Activated naive CD8-positive, alpha-beta T cell (primary cell): Measurements from ENCODE around the gene SFTPA2.
"Not testable (repeated sequence)": the region's sequence is repeated elsewhere in the genome, so short reads cannot be mapped to it uniquely, and the experiment has no call there.

Experiments
- H3K27ac Mint-ChIP-seq: one replicate; pipeline ENCODE4 v1.8.0; 2021; ENCODE audit warnings: mixed read lengths
- H3K27me3 Mint-ChIP-seq: one replicate; pipeline ENCODE4 v1.8.0; 2021; ENCODE audit warnings: mixed read lengths
- H3K36me3 Mint-ChIP-seq: one replicate; pipeline ENCODE4 v1.8.0; 2021; ENCODE audit warnings: mixed read lengths
- H3K4me1 Mint-ChIP-seq: one replicate; pipeline ENCODE4 v1.8.0; 2021; ENCODE audit warnings: low read depth, mixed read lengths
- H3K4me3 Mint-ChIP-seq: one replicate; pipeline ENCODE4 v1.8.0; 2021; ENCODE audit warnings: mild to moderate bottlenecking, mixed read lengths
- H3K9me3 Mint-ChIP-seq: one replicate; pipeline ENCODE4 v1.8.0; 2021; ENCODE audit warnings: low read depth, mixed read lengths

The SFTPA2 gene

GRCh38 chr10:79560160-79560709 is at the start of gene SFTPA2:
Gene SFTPA2, minus strand, starts transcription at chr10:79560407. Its CDS starts 924 bp downstream, at chr10:79559483.
- peaks cover 10% of the 10 kb centered on the region for H3K27me3 Mint-ChIP-seq
- H3K4me3 Mint-ChIP-seq = no peak within 1 kb of the TSS
- H3K4me1 Mint-ChIP-seq = no peaks in the 10 kb centered on the region
- H3K36me3 Mint-ChIP-seq = no peaks in the 10 kb centered on the region
- no peaks in the 10 kb centered on the region for H3K9me3 Mint-ChIP-seq
- H3K27ac Mint-ChIP-seq = no peak within 1 kb of the TSS

- Mint-ChIP-seq H3K9me3 (no peaks in the 10 kb centered on the region), H3K27ac (no peak overlapping the region), H3K36me3 (no peaks in the 10 kb centered on the region), H3K4me1 (no peaks in the 10 kb centered on the region), H3K4me3 (no peak overlapping the region), H3K27me3 (no peaks in the 10 kb centered on the region)
Observed at GRCh38 chr10:79608505-79609375, 48.5 kb upstream of the SFTPA2 start.

DNA sequence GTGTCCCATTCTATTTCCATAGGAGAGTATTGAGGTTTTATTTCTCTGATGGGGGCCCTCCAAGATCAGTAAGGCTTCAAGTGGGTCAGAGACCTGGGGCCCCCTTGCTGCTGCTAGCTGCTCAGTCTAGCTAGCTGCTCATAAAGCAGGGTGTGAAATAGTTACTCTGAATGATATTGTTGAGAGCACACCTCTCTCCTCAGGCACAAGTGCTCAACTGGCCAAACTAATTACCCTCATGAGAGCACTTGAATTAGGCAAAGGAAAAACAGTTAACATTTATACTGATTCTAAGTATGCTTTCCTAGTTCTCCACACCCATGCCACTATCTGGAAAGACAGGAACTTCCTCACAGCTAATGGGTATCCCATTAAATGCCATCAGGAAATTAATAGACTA is 45.1 kb upstream of the SFTPA2 start:
- Mint-ChIP-seq H3K36me3 (no peaks in the 10 kb centered on the region), H3K4me1 (no peaks in the 10 kb centered on the region), H3K27ac (no peak overlapping the region), H3K4me3 (no peak overlapping the region), H3K27me3 (peaks cover 2% of the 10 kb centered on the region), H3K9me3 (no peaks in the 10 kb centered on the region)

- H3K4me1 Mint-ChIP-seq = no peaks in the 10 kb centered on the region
- H3K36me3 Mint-ChIP-seq = no peaks in the 10 kb centered on the region
- H3K27ac Mint-ChIP-seq = no peak overlapping the region
- no peaks in the 10 kb centered on the region for H3K9me3 Mint-ChIP-seq
- no peak overlapping the region for H3K4me3 Mint-ChIP-seq
- H3K27me3 Mint-ChIP-seq = peaks cover 2% of the 10 kb centered on the region
Observed at GRCh38 chr10:79604294-79604693, 44.1 kb upstream of the SFTPA2 start.

DNA sequence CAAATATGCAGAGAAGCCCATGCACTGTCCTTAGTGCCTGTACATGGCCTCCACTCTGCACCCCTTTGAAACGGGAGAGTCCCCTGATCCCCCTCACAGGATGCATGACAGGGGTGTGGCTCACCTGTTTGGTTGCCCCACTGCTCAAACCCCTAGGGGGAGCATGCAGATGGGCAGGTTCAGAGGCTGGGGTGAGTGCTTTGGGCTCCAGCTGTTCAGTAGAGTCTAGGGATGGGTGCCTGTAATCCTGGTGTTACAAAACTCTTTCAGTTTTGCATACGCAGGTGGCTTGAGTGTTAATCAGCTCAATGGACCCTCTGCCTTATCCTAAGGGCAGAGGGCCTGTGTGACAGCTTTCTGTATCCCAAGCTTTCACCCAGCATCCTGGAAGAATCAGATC is 42.7 kb upstream of the SFTPA2 start:
- no peaks in the 10 kb centered on the region for H3K36me3 Mint-ChIP-seq
- peaks cover 4% of the 10 kb centered on the region for H3K27me3 Mint-ChIP-seq
- no peak overlapping the region for H3K27ac Mint-ChIP-seq
- no peaks in the 10 kb centered on the region for H3K4me1 Mint-ChIP-seq
- peaks cover 7% of the 10 kb centered on the region for H3K9me3 Mint-ChIP-seq
- H3K4me3 Mint-ChIP-seq = no peak overlapping the region

DNA sequence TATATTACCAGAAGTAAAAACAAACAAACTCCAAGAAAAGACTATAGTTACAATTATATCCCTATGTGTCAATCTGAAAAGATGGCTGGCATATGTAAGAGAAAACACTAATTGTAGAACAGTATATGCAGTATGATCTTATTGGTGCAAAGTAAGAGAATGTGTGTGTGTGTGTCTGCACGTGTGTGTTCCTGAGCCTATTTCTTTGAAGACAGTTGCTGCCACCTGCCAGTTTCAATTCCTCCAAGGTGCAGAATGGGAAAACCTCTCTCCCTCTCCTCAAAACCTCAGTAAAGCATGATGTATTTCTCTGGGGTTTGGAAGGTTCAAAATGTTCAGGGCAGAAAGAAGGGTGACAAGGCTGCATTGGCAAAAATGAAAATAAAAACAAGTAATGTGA is 41.7 kb upstream of the SFTPA2 start:
- H3K27me3 Mint-ChIP-seq = peaks cover 4% of the 10 kb centered on the region
- no peak overlapping the region for H3K4me3 Mint-ChIP-seq
- no peak overlapping the region for H3K27ac Mint-ChIP-seq
- H3K9me3 Mint-ChIP-seq = peaks cover 10% of the 10 kb centered on the region
- no peaks in the 10 kb centered on the region for H3K4me1 Mint-ChIP-seq
- H3K36me3 Mint-ChIP-seq = no peaks in the 10 kb centered on the region

DNA sequence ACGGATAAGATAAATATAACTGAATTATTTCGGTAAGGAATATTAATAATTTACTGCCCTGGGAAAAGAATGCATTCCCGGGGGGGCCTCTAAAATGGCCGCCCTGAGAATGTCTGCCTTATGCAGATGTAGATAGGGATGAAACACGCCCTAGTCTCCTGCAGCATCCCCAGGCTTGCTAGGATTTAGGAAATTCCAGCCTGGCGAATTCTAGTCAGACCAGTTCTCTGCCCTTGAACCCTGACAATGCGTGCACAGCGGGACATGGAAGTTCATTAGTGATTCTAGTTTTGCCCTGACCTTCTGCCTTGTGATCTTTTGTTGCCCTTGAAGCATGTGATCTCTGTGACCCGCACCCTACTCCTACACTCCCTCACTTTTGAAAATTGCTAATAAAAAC is 39.4 kb upstream of the SFTPA2 start:
- H3K9me3 Mint-ChIP-seq, H3K36me3 Mint-ChIP-seq, H3K27ac Mint-ChIP-seq, H3K27me3 Mint-ChIP-seq, H3K4me3 Mint-ChIP-seq, H3K4me1 Mint-ChIP-seq: not testable (repeated sequence)

DNA sequence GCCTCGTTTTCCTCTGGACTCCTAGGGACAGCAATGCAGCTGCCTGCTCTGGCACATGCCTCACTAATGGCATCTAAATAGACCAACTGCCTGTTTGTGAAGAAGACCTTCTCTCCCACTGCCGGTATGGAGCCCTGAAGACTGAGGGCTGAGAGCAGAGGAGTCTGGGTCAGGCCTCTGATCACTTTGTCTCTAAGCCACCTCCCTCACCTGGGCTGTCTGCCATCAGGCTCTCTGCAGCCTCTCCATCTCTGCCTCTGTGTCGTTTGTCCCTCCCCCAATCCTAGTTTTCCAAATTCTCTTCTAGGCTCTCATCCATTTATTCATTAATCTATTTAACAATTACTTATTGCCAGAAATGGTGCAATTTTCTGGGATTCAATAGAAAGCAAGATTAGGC is 35.3 kb upstream of the SFTPA2 start:
- peaks cover 5% of the 10 kb centered on the region for H3K27me3 Mint-ChIP-seq
- no peak overlapping the region for H3K27ac Mint-ChIP-seq
- H3K4me3 Mint-ChIP-seq = no peak overlapping the region
- H3K36me3 Mint-ChIP-seq = no peaks in the 10 kb centered on the region
- peaks cover 10% of the 10 kb centered on the region for H3K9me3 Mint-ChIP-seq
- H3K4me1 Mint-ChIP-seq = no peaks in the 10 kb centered on the region

GRCh38 chr10:79594565-79594964 is 34.4 kb upstream of the SFTPA2 start:
- H3K27ac Mint-ChIP-seq, H3K4me3 Mint-ChIP-seq, H3K9me3 Mint-ChIP-seq, H3K36me3 Mint-ChIP-seq, H3K27me3 Mint-ChIP-seq, H3K4me1 Mint-ChIP-seq: not testable (repeated sequence)

- H3K4me1 Mint-ChIP-seq = no peaks in the 10 kb centered on the region
- peaks cover 6% of the 10 kb centered on the region for H3K9me3 Mint-ChIP-seq
- H3K27ac Mint-ChIP-seq = no peak overlapping the region
- H3K27me3 Mint-ChIP-seq = peaks cover 5% of the 10 kb centered on the region
- no peak overlapping the region for H3K4me3 Mint-ChIP-seq
- no peaks in the 10 kb centered on the region for H3K36me3 Mint-ChIP-seq
Observed at GRCh38 chr10:79593377-79593776, 33.2 kb upstream of the SFTPA2 start.

GRCh38 chr10:79588800-79589199 is 28.6 kb upstream of the SFTPA2 start:
- Mint-ChIP-seq H3K9me3 (no peaks in the 10 kb centered on the region), H3K4me1 (no peaks in the 10 kb centered on the region), H3K4me3 (no peak overlapping the region), H3K27me3 (peaks cover 3% of the 10 kb centered on the region), H3K36me3 (no peaks in the 10 kb centered on the region), H3K27ac (no peak overlapping the region)

- H3K4me3 Mint-ChIP-seq = no peak overlapping the region
- H3K9me3 Mint-ChIP-seq = no peaks in the 10 kb centered on the region
- no peak overlapping the region for H3K27ac Mint-ChIP-seq
- no peaks in the 10 kb centered on the region for H3K36me3 Mint-ChIP-seq
- H3K27me3 Mint-ChIP-seq = peaks cover 3% of the 10 kb centered on the region
- H3K4me1 Mint-ChIP-seq = no peaks in the 10 kb centered on the region
Observed at GRCh38 chr10:79586933-79587332, 26.7 kb upstream of the SFTPA2 start.

- Mint-ChIP-seq H3K4me1 (no peaks in the 10 kb centered on the region), H3K36me3 (no peaks in the 10 kb centered on the region), H3K4me3 (no peak overlapping the region), H3K9me3 (no peaks in the 10 kb centered on the region), H3K27ac (no peak overlapping the region), H3K27me3 (peaks cover 1% of the 10 kb centered on the region)
Observed at GRCh38 chr10:79585870-79586527, 25.8 kb upstream of the SFTPA2 start.

DNA sequence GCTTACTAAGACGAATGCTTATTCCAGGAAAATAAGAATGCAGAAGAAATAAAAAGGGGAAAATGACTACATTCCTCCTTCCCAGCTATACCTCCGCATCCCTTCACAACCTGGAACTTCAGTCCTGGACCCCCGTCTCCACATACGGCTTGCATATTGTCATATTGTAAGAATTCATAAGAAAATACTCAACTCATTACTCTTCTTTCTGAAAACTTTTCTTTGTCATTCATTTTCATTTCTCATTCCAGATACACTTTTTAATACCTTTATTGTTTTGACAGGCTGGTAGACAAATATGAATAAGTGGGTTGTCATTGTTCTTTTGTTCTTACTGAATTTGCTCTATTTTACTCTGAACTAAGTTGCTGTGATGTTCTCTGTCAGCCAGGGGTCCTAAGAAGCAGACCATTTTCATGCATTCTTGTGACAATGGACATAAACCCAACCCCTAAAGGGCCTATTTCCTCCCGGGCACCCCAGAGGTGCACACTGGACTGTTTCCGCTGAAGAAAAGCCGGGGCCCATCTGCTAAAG is 23.3 kb upstream of the SFTPA2 start:
- Mint-ChIP-seq H3K27ac (no peak overlapping the region), H3K9me3 (no peaks in the 10 kb centered on the region), H3K4me3 (no peak overlapping the region), H3K4me1 (no peaks in the 10 kb centered on the region), H3K27me3 (peaks cover 6% of the 10 kb centered on the region), H3K36me3 (no peaks in the 10 kb centered on the region)

GRCh38 chr10:79582954-79583353 is 22.7 kb upstream of the SFTPA2 start:
- not testable (repeated sequence) for H3K27ac Mint-ChIP-seq, H3K4me3 Mint-ChIP-seq, H3K9me3 Mint-ChIP-seq, H3K36me3 Mint-ChIP-seq, H3K27me3 Mint-ChIP-seq, H3K4me1 Mint-ChIP-seq
